Duodenal mucosa (tissue), 2 donors: ENCODE measurements around the gene ZNF236.

Experiments used
- H3K27ac ChIP-seq: one replicate; pipeline ENCODE4 v1.7.0; 2013; ENCODE audit warnings: low read depth, low read length
- H3K27me3 ChIP-seq, 2 donors: one replicate each; pipeline ENCODE4 v1.7.0; 2013; ENCODE audit warnings: low read length in 2 of 2, control low read depth in 1 of 2; ENCODE audit not compliant: insufficient read depth in 2 of 2, control insufficient read depth in 1 of 2
- H3K36me3 ChIP-seq, 2 donors: one replicate each; pipeline ENCODE4 v1.7.0; 2013; ENCODE audit warnings: low read length in 2 of 2, control low read depth in 1 of 2; ENCODE audit not compliant: insufficient read depth in 2 of 2, control insufficient read depth in 1 of 2
- H3K4me1 ChIP-seq, 2 donors: one replicate each; pipeline ENCODE4 v1.7.0; 2013; ENCODE audit warnings: low read length in 2 of 2, control low read depth in 1 of 2; ENCODE audit not compliant: insufficient read depth in 2 of 2, control insufficient read depth in 1 of 2
- H3K4me3 ChIP-seq, 2 donors: one replicate each; pipeline ENCODE4 v1.7.0; 2013; ENCODE audit warnings: low read length in 2 of 2, low read depth in 1 of 2
- H3K9ac ChIP-seq, 2 donors: one replicate each; pipeline ENCODE4 v1.7.0; 2013; ENCODE audit warnings: low read length in 2 of 2, low read depth in 1 of 2
- H3K9me3 ChIP-seq, 2 donors: one replicate each; pipeline ENCODE4 v1.7.0; 2013; ENCODE audit warnings: low read length in 2 of 2, control low read depth in 1 of 2; ENCODE audit not compliant: control insufficient read depth in 1 of 2

The ZNF236 gene

GRCh38 chr18:76896677-76897076 is 74.3 kb downstream of the ZNF236 start:
- Histone ChIP-seq H3K9me3 (peaks cover 0 to 5% of the 10 kb centered on the region in 2 donors), H3K36me3 (peaks cover 35 to 45% of the 10 kb centered on the region in 2 donors), H3K4me1 (no peaks in the 10 kb centered on the region), H3K27ac (no peak overlapping the region), H3K27me3 (no peaks in the 10 kb centered on the region), H3K9ac (no peak overlapping the region), H3K4me3 (no peak overlapping the region)

DNA sequence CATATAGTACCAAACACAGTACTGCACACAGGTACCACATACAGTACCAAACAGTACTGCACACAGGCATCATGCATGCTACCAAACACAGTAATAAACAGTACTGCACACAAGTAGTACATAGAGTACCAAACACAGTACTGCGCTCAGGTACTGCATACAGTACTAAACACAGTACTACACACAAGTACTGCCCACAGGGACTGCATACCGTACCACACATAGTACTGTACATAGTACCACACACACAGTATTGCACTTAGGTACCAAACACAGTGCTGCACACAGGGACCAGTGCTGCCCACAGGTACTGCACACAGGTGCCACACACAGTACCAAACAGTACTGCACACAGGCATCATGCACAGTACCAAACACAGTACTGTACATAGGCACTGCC is 74.9 kb downstream of the ZNF236 start:
- H3K9ac ChIP-seq, result no peak overlapping the region
- no peaks in the 10 kb centered on the region for H3K27me3 ChIP-seq
- H3K4me3 ChIP-seq, result no peak overlapping the region
- peaks cover 0 to 5% of the 10 kb centered on the region in 2 donors for H3K9me3 ChIP-seq
- no peaks in the 10 kb centered on the region for H3K4me1 ChIP-seq
- peaks cover 35 to 45% of the 10 kb centered on the region in 2 donors for H3K36me3 ChIP-seq
- no peak overlapping the region for H3K27ac ChIP-seq

- H3K36me3 ChIP-seq, result peaks cover 8 to 36% of the 10 kb centered on the region in 2 donors
Measured at GRCh38 chr18:76903386-76903785, 81.0 kb downstream of the ZNF236 start.

DNA sequence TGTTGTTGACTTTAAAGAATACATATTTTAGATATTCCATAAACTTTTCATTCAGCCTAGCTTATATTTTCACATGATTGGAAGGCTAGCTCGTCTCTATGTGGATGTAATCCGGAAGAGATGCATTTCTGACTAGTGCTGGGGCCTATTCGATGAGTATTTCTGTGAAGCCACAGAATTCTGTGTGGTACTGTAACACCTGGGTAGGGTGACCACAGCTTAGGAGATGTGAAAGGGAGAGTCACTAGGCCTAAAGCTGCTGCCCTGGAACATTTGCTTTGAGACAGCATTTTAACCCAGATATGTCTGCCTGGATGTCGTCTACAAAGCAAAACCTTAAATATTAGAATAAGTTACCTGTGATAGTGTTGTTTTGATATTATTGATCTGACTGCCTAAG is 83.5 kb downstream of the ZNF236 start:
- Histone ChIP-seq H3K27me3 (no peaks in the 10 kb centered on the region), H3K4me1 (no peaks in the 10 kb centered on the region), H3K4me3 (no peak overlapping the region), H3K27ac (no peak overlapping the region), H3K9ac (no peak overlapping the region), H3K9me3 (no peaks in the 10 kb centered on the region), H3K36me3 (peaks cover 12 to 48% of the 10 kb centered on the region in 2 donors)

More at GRCh38 chr18:76903386-76903785, 81.0 kb downstream of the ZNF236 start:
- H3K9me3 ChIP-seq, result no peaks in the 10 kb centered on the region
- no peak overlapping the region for H3K4me3 ChIP-seq
- no peaks in the 10 kb centered on the region for H3K27me3 ChIP-seq
- no peaks in the 10 kb centered on the region for H3K4me1 ChIP-seq
- no peak overlapping the region for H3K27ac ChIP-seq
- no peak overlapping the region for H3K9ac ChIP-seq

- Histone ChIP-seq H3K27ac (no peak overlapping the region), H3K9me3 (no peaks in the 10 kb centered on the region), H3K4me3 (no peak overlapping the region), H3K27me3 (no peaks in the 10 kb centered on the region), H3K4me1 (no peaks in the 10 kb centered on the region), H3K36me3 (peaks cover 26 to 67% of the 10 kb centered on the region in 2 donors), H3K9ac (no peak overlapping the region)
Measured at GRCh38 chr18:76908277-76908676, 85.9 kb downstream of the ZNF236 start.

- no peaks in the 10 kb centered on the region for H3K4me1 ChIP-seq
- no peak overlapping the region for H3K9ac ChIP-seq
- H3K9me3 ChIP-seq, result no peaks in the 10 kb centered on the region
- no peak overlapping the region for H3K27ac ChIP-seq
- no peaks in the 10 kb centered on the region for H3K27me3 ChIP-seq
- no peak overlapping the region for H3K4me3 ChIP-seq
- peaks cover 30 to 73% of the 10 kb centered on the region in 2 donors for H3K36me3 ChIP-seq
Measured at GRCh38 chr18:76909439-76909838, 87.1 kb downstream of the ZNF236 start.

- no peaks in the 10 kb centered on the region for H3K9me3 ChIP-seq
- H3K27me3 ChIP-seq, result no peaks in the 10 kb centered on the region
- H3K36me3 ChIP-seq, result peaks cover 37 to 70% of the 10 kb centered on the region in 2 donors
- H3K4me3 ChIP-seq, result no peak overlapping the region
- H3K27ac ChIP-seq, result no peak overlapping the region
- H3K4me1 ChIP-seq, result no peaks in the 10 kb centered on the region
- no peak overlapping the region for H3K9ac ChIP-seq
Measured at GRCh38 chr18:76911440-76911839, 89.1 kb downstream of the ZNF236 start.

GRCh38 chr18:76913583-76913982 is 91.2 kb downstream of the ZNF236 start:
- Histone ChIP-seq H3K4me1 (no peaks in the 10 kb centered on the region), H3K27ac (no peak overlapping the region), H3K36me3 (peaks cover 33 to 75% of the 10 kb centered on the region in 2 donors), H3K9ac (no peak overlapping the region), H3K9me3 (no peaks in the 10 kb centered on the region), H3K4me3 (no peak overlapping the region), H3K27me3 (no peaks in the 10 kb centered on the region)

DNA sequence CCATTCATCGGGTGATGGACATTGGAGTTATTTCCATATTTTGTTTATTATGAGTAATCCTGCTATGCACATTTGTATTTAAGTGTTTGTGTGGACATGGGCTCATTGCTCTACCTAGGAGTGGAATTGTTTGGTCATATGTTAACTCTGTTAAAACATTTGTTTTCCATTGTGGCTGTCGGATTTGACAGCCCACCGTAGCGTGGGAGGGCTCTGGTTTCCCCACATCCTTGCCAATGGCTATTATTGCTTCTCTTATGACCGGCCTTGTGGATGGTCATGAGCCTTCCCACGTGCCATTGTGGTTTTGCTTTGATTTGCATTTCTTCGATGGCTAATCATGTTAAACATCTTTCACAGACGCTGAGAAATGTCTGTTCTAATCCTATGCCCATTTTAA is 92.0 kb downstream of the ZNF236 start:
- Histone ChIP-seq H3K27me3 (no peaks in the 10 kb centered on the region), H3K9ac (no peak overlapping the region), H3K4me3 (no peak overlapping the region), H3K36me3 (peaks cover 33 to 72% of the 10 kb centered on the region in 2 donors), H3K4me1 (no peaks in the 10 kb centered on the region), H3K27ac (no peak overlapping the region), H3K9me3 (no peaks in the 10 kb centered on the region)

DNA sequence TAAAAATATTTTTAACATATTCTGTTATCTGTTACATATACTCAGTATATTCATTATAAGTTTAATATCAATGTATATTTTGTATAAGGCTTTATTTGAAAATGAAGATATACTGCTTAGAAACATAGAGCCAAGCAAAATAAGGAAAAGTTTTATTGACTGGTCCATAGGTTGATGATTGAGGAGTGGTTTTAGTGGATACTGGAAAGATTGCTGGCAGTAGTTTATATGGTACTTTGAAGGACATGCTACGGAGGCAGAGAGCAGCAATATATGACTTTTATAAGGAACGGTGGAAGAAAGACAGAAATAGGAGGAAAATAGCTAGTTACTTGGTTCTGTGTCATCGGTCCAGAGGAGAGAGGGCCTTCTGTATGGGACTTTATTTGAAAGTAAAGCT is 92.4 kb downstream of the ZNF236 start:
- Histone ChIP-seq H3K4me1 (no peaks in the 10 kb centered on the region), H3K4me3 (no peak overlapping the region), H3K9ac (no peak overlapping the region), H3K27ac (no peak overlapping the region), H3K27me3 (no peaks in the 10 kb centered on the region), H3K9me3 (no peaks in the 10 kb centered on the region), H3K36me3 (peaks cover 36 to 72% of the 10 kb centered on the region in 2 donors)

GRCh38 chr18:76915456-76915855 is 93.1 kb downstream of the ZNF236 start:
- no peaks in the 10 kb centered on the region for H3K27me3 ChIP-seq
- no peak overlapping the region for H3K4me3 ChIP-seq
- H3K4me1 ChIP-seq, result no peaks in the 10 kb centered on the region
- no peak overlapping the region for H3K9ac ChIP-seq
- H3K36me3 ChIP-seq, result peaks cover 38 to 71% of the 10 kb centered on the region in 2 donors
- no peaks in the 10 kb centered on the region for H3K9me3 ChIP-seq
- H3K27ac ChIP-seq, result no peak overlapping the region
